ENCODE data around the gene LAPTM4A. TPM values are rescaled to one million over a fixed set of nuclear protein-coding genes. Genes with fewer than 3 reads are reported as not detected.
A peak's percentile ranks its signal among the peaks of the same experiment; 100 is the strongest.

The LAPTM4A gene
- total RNA-seq = 100 to 1,000 TPM; 285 to 291 TPM
- polyA plus RNA-seq (2013, experiment 1 of 2) = 225 TPM
- 221 TPM for polyA plus RNA-seq (2013, experiment 2 of 2)
- long read RNA-seq, experiment 1, transcript LAPTM4A-201 (7 exons, 1,765 nt) = major isoform, 213 of 272 reads
- long read RNA-seq, experiment 1, partial matches to known transcripts = 20 of 272 reads
- long read RNA-seq, experiment 1, other reads (novel, unspliced or antisense) = 35 of 272 reads
- long read RNA-seq, experiment 2, transcript LAPTM4A-201 (7 exons, 1,765 nt) = major isoform, 721 of 772 reads
- long read RNA-seq, experiment 2, partial matches to known transcripts = 9 of 772 reads
- long read RNA-seq, experiment 2, other reads (novel, unspliced or antisense) = 41 of 772 reads
- long read RNA-seq, experiment 3, transcript LAPTM4A-201 (7 exons, 1,765 nt) = major isoform, 1,117 of 1,168 reads
- long read RNA-seq, experiment 3, partial matches to known transcripts = 3 of 1,168 reads
- long read RNA-seq, experiment 3, other reads (novel, unspliced or antisense) = 48 of 1,168 reads
- long read RNA-seq, experiment 4, transcript LAPTM4A-201 (7 exons, 1,765 nt) = major isoform, 2,055 of 2,152 reads
- long read RNA-seq, experiment 4, partial matches to known transcripts = 6 of 2,152 reads
- long read RNA-seq, experiment 4, other reads (novel, unspliced or antisense) = 91 of 2,152 reads

GRCh38 chr2:20051532-20052228 is at the start of gene LAPTM4A:
Gene LAPTM4A, minus strand, starts transcription at chr2:20051628. Its CDS starts 108 bp downstream, at chr2:20051520.
- WGBS, 2 experiments (ENCODE audit: insufficient coverage in 1 of 2, insufficient read length in 1 of 2) = 0% methylated on average over 7 to 45 of the region's 45 CpGs
- TF ChIP-seq, protein P1, sequence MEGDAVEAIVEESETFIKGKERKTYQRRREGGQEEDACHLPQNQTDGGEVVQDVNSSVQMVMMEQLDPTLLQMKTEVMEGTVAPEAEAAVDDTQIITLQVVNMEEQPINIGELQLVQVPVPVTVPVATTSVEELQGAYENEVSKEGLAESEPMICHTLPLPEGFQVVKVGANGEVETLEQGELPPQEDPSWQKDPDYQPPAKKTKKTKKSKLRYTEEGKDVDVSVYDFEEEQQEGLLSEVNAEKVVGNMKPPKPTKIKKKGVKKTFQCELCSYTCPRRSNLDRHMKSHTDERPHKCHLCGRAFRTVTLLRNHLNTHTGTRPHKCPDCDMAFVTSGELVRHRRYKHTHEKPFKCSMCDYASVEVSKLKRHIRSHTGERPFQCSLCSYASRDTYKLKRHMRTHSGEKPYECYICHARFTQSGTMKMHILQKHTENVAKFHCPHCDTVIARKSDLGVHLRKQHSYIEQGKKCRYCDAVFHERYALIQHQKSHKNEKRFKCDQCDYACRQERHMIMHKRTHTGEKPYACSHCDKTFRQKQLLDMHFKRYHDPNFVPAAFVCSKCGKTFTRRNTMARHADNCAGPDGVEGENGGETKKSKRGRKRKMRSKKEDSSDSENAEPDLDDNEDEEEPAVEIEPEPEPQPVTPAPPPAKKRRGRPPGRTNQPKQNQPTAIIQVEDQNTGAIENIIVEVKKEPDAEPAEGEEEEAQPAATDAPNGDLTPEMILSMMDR (conservative IDR thresholded peaks at IDR 0.05) = peak; percentile 34
- Mint-ChIP-seq H3K4me3 (no peak within 1 kb of the TSS), H3K27ac (no peak within 1 kb of the TSS), H3K27me3 (ENCODE audit: insufficient read depth) (peaks cover 12% of the 10 kb centered on the region), H3K9me3 (no peaks in the 10 kb centered on the region), H3K36me3 (ENCODE audit: low read depth) (peaks cover 3% of the 10 kb centered on the region), H3K4me1 (peaks cover 25% of the 10 kb centered on the region)
- Histone ChIP-seq H3K27me3 (ENCODE audit: control insufficient read depth, insufficient read depth, low read length, poor library complexity, severe bottlenecking) (peaks cover under 1% of the 10 kb centered on the region), H3K4me3 (ENCODE audit: low read length) (peak within 1 kb of the TSS; percentile 97), H3K36me3 (ENCODE audit: control insufficient read depth, insufficient read depth, low read length) (no peaks in the 10 kb centered on the region), H3K9me3 (ENCODE audit: control insufficient read depth, low read length) (no peaks in the 10 kb centered on the region), H3K9ac (ENCODE audit: extremely low read depth, low read length, poor library complexity, severe bottlenecking) (peak within 1 kb of the TSS; percentile 89), H3K4me1 (ENCODE audit: control insufficient read depth, insufficient read depth, low read length) (no peaks in the 10 kb centered on the region), H3K27ac (ENCODE audit: low read depth, low read length) (peak within 1 kb of the TSS; percentile 94)
- peak; percentile 99 for DNase-seq

DNA sequence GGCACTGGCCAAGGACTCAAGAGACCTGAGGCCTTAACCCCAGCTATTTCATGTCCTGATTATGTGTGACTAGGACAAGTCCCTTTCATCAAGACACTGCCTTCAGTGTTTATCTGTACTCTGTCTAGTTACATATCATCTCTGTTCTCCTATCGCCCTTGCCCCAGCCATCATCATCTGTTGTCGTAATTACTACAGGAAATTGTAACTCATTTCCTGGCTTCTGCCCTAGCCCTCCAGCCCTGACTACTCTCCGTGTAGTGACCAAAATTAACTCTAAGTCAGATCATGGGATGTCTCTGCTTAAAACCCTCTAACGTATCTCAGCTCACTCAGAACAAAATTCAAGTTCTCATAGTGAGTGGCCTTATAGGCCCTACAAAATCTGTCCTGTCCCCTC is 49.3 kb upstream of the LAPTM4A start:
- Histone ChIP-seq H3K27ac (ENCODE audit: low read depth, low read length) (no peak overlapping the region), H3K4me3 (ENCODE audit: low read length) (no peak overlapping the region), H3K9me3 (ENCODE audit: control insufficient read depth, low read length) (peaks cover 16% of the 10 kb centered on the region), H3K36me3 (ENCODE audit: control insufficient read depth, insufficient read depth, low read length) (no peaks in the 10 kb centered on the region), H3K9ac (ENCODE audit: extremely low read depth, low read length, poor library complexity, severe bottlenecking) (no peak overlapping the region), H3K4me1 (ENCODE audit: control insufficient read depth, insufficient read depth, low read length) (no peaks in the 10 kb centered on the region), H3K27me3 (ENCODE audit: control insufficient read depth, insufficient read depth, low read length, poor library complexity, severe bottlenecking) (no peaks in the 10 kb centered on the region)
- H3K27me3 Mint-ChIP-seq (ENCODE audit: insufficient read depth) = peaks cover 4% of the 10 kb centered on the region
- TF ChIP-seq, protein P1 (conservative IDR thresholded peaks at IDR 0.05) = no peak
- no peaks in the 10 kb centered on the region for H3K36me3 Mint-ChIP-seq (ENCODE audit: low read depth)
- H3K9me3 Mint-ChIP-seq = peaks cover 17% of the 10 kb centered on the region
- H3K4me3 Mint-ChIP-seq = no peak overlapping the region
- WGBS, 2 experiments (ENCODE audit: insufficient coverage in 1 of 2, insufficient read length in 1 of 2) = 85 to 94% methylated on average over 4 of the region's 4 CpGs
- no peaks in the 10 kb centered on the region for H3K4me1 Mint-ChIP-seq
- no peak overlapping the region for H3K27ac Mint-ChIP-seq
- DNase-seq = no peak

DNA sequence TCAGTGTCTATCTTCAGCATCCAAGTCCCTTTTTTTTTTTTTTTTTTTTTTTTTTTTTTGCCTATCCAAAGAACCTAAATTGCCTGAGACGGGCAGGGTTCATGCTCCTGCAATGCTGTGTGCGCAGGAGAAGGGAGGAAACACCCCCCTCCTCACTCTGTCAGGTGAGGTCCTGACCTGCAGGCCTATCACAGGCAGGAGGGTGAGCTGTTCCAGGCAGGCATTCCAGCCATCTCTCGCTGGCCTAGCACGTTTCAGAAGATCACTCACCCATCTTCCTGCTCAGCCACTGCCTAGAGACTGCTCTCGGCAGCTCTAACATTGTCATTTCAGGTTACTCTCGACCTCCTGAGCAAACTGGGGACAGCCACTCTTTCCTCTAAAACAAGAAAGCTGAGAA is 48.4 kb upstream of the LAPTM4A start:
- Histone ChIP-seq H3K4me3 (ENCODE audit: low read length) (no peak overlapping the region), H3K27me3 (ENCODE audit: control insufficient read depth, insufficient read depth, low read length, poor library complexity, severe bottlenecking) (no peaks in the 10 kb centered on the region), H3K9ac (ENCODE audit: extremely low read depth, low read length, poor library complexity, severe bottlenecking) (no peak overlapping the region), H3K4me1 (ENCODE audit: control insufficient read depth, insufficient read depth, low read length) (no peaks in the 10 kb centered on the region), H3K27ac (ENCODE audit: low read depth, low read length) (no peak overlapping the region), H3K36me3 (ENCODE audit: control insufficient read depth, insufficient read depth, low read length) (no peaks in the 10 kb centered on the region), H3K9me3 (ENCODE audit: control insufficient read depth, low read length) (peaks cover 16% of the 10 kb centered on the region)
- H3K4me1 Mint-ChIP-seq = no peaks in the 10 kb centered on the region
- TF ChIP-seq, protein P1 (conservative IDR thresholded peaks at IDR 0.05) = no peak
- no peaks in the 10 kb centered on the region for H3K27me3 Mint-ChIP-seq (ENCODE audit: insufficient read depth)
- H3K4me3 Mint-ChIP-seq = no peak overlapping the region
- WGBS, 2 experiments (ENCODE audit: insufficient coverage in 1 of 2, insufficient read length in 1 of 2) = 81 to 84% methylated on average over 5 to 6 of the region's 6 CpGs
- no peak for DNase-seq
- H3K9me3 Mint-ChIP-seq = peaks cover 14% of the 10 kb centered on the region
- H3K36me3 Mint-ChIP-seq (ENCODE audit: low read depth) = no peaks in the 10 kb centered on the region
- no peak overlapping the region for H3K27ac Mint-ChIP-seq

Measured in endodermal cell (in vitro differentiated cells).